Peyer's patch (tissue), 4 donors: ENCODE data around the gene HCN2.

Experiments used
- POLR2A ChIP-seq, 2 donors: fragments of 450-650 bp; IDR thresholded peaks; one replicate each; pipeline ENCODE4 v1.5.1; 2017; ENCODE audit warnings: antibody characterized with exemption in 2 of 2, mild to moderate bottlenecking in 2 of 2, moderate library complexity in 2 of 2
- TF ChIP-seq, protein P1 (sequence below), 6 experiments: fragments of 450-650 bp in 4 of 6; fragments of 200-600 bp in 2 of 6; sonication (generic) in 1 of 6; IDR thresholded peaks; one replicate each; pipeline ENCODE4 v1.5.1; 2017 to 2019; ENCODE audit warnings: antibody characterized with exemption in 6 of 6, mild to moderate bottlenecking in 3 of 6, moderate library complexity in 1 of 6

DNA sequence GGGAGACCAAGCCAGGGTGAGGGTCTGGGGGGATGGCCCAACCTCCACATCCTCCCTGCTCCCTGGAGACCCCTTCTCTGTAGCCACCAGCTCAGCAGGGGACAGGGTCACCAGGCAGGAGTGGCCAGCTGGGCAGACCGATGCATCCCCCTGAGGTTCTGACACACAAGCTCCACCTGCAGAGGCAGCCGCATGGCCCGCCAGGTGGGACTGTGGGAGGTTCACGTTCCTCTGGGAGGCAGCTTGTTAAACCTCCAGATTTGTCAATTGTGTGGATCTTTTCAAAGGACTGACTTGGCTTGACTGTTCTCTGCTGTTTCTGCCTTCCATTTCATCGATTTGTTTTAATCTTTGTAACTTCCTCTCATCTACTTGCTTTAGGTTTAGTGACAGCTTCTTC lies 35.6 kb downstream of the HCN2 start:
- no peak for TF ChIP-seq POLR2A (IDR thresholded peaks at IDR 0.05)
- TF ChIP-seq, protein P1, sequence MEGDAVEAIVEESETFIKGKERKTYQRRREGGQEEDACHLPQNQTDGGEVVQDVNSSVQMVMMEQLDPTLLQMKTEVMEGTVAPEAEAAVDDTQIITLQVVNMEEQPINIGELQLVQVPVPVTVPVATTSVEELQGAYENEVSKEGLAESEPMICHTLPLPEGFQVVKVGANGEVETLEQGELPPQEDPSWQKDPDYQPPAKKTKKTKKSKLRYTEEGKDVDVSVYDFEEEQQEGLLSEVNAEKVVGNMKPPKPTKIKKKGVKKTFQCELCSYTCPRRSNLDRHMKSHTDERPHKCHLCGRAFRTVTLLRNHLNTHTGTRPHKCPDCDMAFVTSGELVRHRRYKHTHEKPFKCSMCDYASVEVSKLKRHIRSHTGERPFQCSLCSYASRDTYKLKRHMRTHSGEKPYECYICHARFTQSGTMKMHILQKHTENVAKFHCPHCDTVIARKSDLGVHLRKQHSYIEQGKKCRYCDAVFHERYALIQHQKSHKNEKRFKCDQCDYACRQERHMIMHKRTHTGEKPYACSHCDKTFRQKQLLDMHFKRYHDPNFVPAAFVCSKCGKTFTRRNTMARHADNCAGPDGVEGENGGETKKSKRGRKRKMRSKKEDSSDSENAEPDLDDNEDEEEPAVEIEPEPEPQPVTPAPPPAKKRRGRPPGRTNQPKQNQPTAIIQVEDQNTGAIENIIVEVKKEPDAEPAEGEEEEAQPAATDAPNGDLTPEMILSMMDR (IDR thresholded peaks at IDR 0.05) = no peak
